ENCODE data around the gene REN. TPM values are rescaled to one million over a fixed set of nuclear protein-coding genes. Genes with fewer than 3 reads are reported as not detected.
A peak's percentile ranks its signal among the peaks of the same experiment; 100 is the strongest.

REN gene
- total and polyA plus RNA-seq, 2 donors (not counting 3 experiments of a cell fraction or from before 2014, with no cell fraction given) = 0.11 TPM; not detected in 1

DNA sequence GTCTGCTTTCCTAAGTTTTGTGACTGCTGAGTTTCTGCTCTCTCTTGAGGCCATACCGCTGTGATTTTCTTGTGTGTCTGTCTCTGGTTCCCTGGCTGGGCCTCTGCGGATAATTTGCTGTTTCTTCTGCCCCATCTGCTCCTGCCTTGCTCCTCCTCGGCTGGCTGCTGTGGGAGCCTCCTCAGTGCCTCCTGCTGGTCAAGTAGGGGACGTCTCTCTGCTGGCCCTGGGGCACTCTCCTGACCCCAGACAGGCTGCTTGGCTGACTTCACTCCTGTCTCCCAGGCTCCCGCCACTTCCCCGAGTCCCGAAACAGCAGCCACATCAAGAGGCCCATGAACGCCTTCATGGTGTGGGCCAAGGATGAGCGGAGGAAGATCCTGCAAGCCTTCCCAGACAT, 42.8 kb downstream of the REN start:
- POLR2A ChIA-PET = no interaction called here
- H3K27me3 ChIP-seq (ENCODE audit: control insufficient read depth in 2 of 2, insufficient read depth in 2 of 2, low read length in 2 of 2) = no peaks in the 10 kb centered on the region

DNA sequence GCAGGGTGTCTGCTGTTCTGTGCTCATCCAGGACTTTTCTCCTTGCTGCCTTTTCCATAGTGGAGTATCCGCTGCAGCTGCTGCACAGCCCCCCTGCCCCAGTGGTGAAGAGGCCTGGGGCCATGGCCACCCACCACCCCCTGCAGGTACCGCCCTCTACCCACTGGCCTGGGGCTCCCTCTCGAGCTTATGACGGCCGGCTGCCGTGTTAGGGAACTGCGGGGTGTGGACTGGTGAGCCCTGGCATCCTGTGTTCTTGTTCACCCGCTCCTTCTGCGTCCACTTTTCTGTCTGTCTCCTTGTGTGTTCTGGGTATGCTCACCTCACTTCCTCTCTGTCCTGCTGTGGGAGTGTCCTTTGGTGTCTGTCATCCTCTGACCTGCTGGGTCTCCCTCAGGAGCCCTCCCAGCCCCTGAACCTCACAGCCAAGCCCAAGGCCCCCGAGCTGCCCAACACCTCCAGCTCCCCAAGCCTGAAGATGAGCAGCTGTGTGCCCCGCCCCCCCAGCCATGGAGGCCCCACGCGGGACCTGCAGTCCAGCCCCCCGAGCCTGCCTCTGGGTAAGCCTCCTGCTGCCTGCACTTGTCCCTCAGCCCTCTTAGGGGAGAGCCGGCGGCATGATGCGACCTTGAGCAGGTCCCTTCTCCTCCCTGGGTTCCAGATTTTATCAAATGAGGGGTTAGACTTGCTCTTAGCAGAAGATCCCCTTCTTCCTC, 44.1 kb downstream of the REN start:
- dilution Hi-C loops (cut with MboI; ENCODE audit: extremely low pct_ligation_motif_present, low sequenced_read_pairs) (no loop called here), intact Hi-C loops (cut with micrococcal nuclease) (loop anchor here (10.0 kb wide), 1 partner anchor 127 kb away; no protein-coding TSS in a partner anchor)
- BruUV-seq (replicated peaks) = no TSS peak
- no peak overlapping the region for H3K4me2 ChIP-seq (ENCODE audit: insufficient read depth, low read length)
- no peaks in the 10 kb centered on the region for H4K20me1 ChIP-seq (replicated peaks; ENCODE audit: control insufficient read depth, extremely low read depth, insufficient read depth, low read length)
- no peak overlapping the region for H2AFZ ChIP-seq (ENCODE audit: low read depth, low read length)
- ChIA-PET CTCF (interaction anchor here (19.0 kb wide), 1 partner anchor 256 kb away, joined by 903 read pairs; the partner anchor contains the start of gene SNRPE), POLR2A (no interaction called here)
- no peaks in the 10 kb centered on the region for H3K9me3 ChIP-seq (replicated peaks; ENCODE audit: control insufficient read depth, insufficient read depth, low read length)
- H3K36me3 ChIP-seq (ENCODE audit: control insufficient read depth in 2 of 2, extremely low read depth in 1 of 2, insufficient read depth in 2 of 2, low read length in 2 of 2) = peaks cover 0 to 53% of the 10 kb centered on the region in 2 experiments
- H3K9ac ChIP-seq (replicated peaks; ENCODE audit: extremely low read depth, insufficient read depth, low read length) = no peak overlapping the region
- H3K4me3 ChIP-seq (replicated peaks in 1 of 3; ENCODE audit: insufficient read depth in 1 of 3, low read depth in 1 of 3, low read length in 3 of 3) = no peak overlapping the region
- TF ChIP-seq, protein P1, sequence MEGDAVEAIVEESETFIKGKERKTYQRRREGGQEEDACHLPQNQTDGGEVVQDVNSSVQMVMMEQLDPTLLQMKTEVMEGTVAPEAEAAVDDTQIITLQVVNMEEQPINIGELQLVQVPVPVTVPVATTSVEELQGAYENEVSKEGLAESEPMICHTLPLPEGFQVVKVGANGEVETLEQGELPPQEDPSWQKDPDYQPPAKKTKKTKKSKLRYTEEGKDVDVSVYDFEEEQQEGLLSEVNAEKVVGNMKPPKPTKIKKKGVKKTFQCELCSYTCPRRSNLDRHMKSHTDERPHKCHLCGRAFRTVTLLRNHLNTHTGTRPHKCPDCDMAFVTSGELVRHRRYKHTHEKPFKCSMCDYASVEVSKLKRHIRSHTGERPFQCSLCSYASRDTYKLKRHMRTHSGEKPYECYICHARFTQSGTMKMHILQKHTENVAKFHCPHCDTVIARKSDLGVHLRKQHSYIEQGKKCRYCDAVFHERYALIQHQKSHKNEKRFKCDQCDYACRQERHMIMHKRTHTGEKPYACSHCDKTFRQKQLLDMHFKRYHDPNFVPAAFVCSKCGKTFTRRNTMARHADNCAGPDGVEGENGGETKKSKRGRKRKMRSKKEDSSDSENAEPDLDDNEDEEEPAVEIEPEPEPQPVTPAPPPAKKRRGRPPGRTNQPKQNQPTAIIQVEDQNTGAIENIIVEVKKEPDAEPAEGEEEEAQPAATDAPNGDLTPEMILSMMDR (IDR thresholded peaks at IDR 0.05; ENCODE audit: extremely low read depth in 1 of 2, insufficient read depth in 1 of 2, low read depth in 1 of 2, low read length in 2 of 2) = no peak
- TF ChIP-seq GATA2 (IDR thresholded peaks at IDR 0.05; ENCODE audit: insufficient read depth, insufficient read length, low read depth, low read length) (no peak), EZH2 (IDR thresholded peaks at IDR 0.05; ENCODE audit: borderline replicate concordance, low read depth, low read length, severe bottlenecking) (no peak), POLR2AphosphoS5 (IDR thresholded peaks at IDR 0.05; ENCODE audit: insufficient read depth, low read depth, low read length) (no peak), JUN (IDR thresholded peaks at IDR 0.05; ENCODE audit: borderline replicate concordance, insufficient read depth, insufficient read length, low read depth) (no peak), FOS (IDR thresholded peaks at IDR 0.05; ENCODE audit: borderline replicate concordance, insufficient read depth, low read length) (no peak), MYC (IDR thresholded peaks at IDR 0.05; ENCODE audit: low read depth, low read length) (no peak), MAX (IDR thresholded peaks at IDR 0.05; ENCODE audit: insufficient read depth, insufficient read length) (no peak), POLR2A (IDR thresholded peaks at IDR 0.05; ENCODE audit: low read depth, low read length) (no peak)
- no peaks in the 10 kb centered on the region for H3K9me1 ChIP-seq (replicated peaks; ENCODE audit: control insufficient read depth, extremely low read depth, insufficient read depth, low read length)
- FAIRE-seq (no peak), DNase-seq (ENCODE audit: low read depth, low spot score) (no peak)
- no peak overlapping the region for H3K27ac ChIP-seq (ENCODE audit: insufficient read depth, low read depth, low read length)
- H3K4me1 ChIP-seq (ENCODE audit: control insufficient read depth, extremely low read depth, insufficient read depth, low read length) = no peaks in the 10 kb centered on the region
- H3K79me2 ChIP-seq (ENCODE audit: control insufficient read depth, insufficient read depth, low read length) = no peaks in the 10 kb centered on the region
- H3K27me3 ChIP-seq (ENCODE audit: control insufficient read depth in 2 of 2, insufficient read depth in 2 of 2, low read length in 2 of 2) = no peaks in the 10 kb centered on the region

More for the DNA sequence above, 42.8 kb downstream of the REN start:
- intact Hi-C loops (cut with micrococcal nuclease) = loop anchor here (10.0 kb wide), 1 partner anchor 129 kb away; no protein-coding TSS in a partner anchor
- H3K4me2 ChIP-seq (ENCODE audit: insufficient read depth, low read length) = no peak overlapping the region
- dilution Hi-C loops (cut with MboI; ENCODE audit: extremely low pct_ligation_motif_present, low sequenced_read_pairs) = no loop called here
- no peaks in the 10 kb centered on the region for H3K9me1 ChIP-seq (replicated peaks; ENCODE audit: control insufficient read depth, extremely low read depth, insufficient read depth, low read length)
- no peak overlapping the region for H3K9ac ChIP-seq (replicated peaks; ENCODE audit: extremely low read depth, insufficient read depth, low read length)
- H4K20me1 ChIP-seq (replicated peaks; ENCODE audit: control insufficient read depth, extremely low read depth, insufficient read depth, low read length) = no peaks in the 10 kb centered on the region
- H3K36me3 ChIP-seq (ENCODE audit: control insufficient read depth in 2 of 2, extremely low read depth in 1 of 2, insufficient read depth in 2 of 2, low read length in 2 of 2) = peaks cover 0 to 49% of the 10 kb centered on the region in 2 experiments
- no peaks in the 10 kb centered on the region for H3K79me2 ChIP-seq (ENCODE audit: control insufficient read depth, insufficient read depth, low read length)
- TF ChIP-seq, protein P1 (IDR thresholded peaks at IDR 0.05; ENCODE audit: extremely low read depth in 1 of 2, insufficient read depth in 1 of 2, low read depth in 1 of 2, low read length in 2 of 2) = peak; percentile 40 to 70
- TF ChIP-seq POLR2A (IDR thresholded peaks at IDR 0.05; ENCODE audit: low read depth, low read length) = no peak
- peak; percentile 19 for DNase-seq (ENCODE audit: low read depth, low spot score)
- peaks cover 6% of the 10 kb centered on the region for H3K4me1 ChIP-seq (ENCODE audit: control insufficient read depth, extremely low read depth, insufficient read depth, low read length)
- FAIRE-seq = no peak
- H3K9me3 ChIP-seq (replicated peaks; ENCODE audit: control insufficient read depth, insufficient read depth, low read length) = no peaks in the 10 kb centered on the region
- CTCF ChIA-PET = interaction anchor here (0.9 to 19.0 kb wide), 2 partner anchors 45 to 257 kb away, joined by 3 to 903 read pairs; partner anchors contain the start of gene SNRPE
- H3K27ac ChIP-seq (ENCODE audit: insufficient read depth, low read depth, low read length) = no peak overlapping the region
- H3K4me3 ChIP-seq (replicated peaks in 1 of 3; ENCODE audit: insufficient read depth in 1 of 3, low read depth in 1 of 3, low read length in 3 of 3) = no peak overlapping the region
- no TSS peak for BruUV-seq (replicated peaks)
- no peak overlapping the region for H2AFZ ChIP-seq (ENCODE audit: low read depth, low read length)

Data from endothelial cell of umbilical vein (primary cell).